ENCODE data around the gene ZFYVE9. TPM values are rescaled to one million over a fixed set of nuclear protein-coding genes. Genes with fewer than 3 reads are reported as not detected.

The ZFYVE9 gene
- total RNA-seq, 1 experiment from 2014 or later: 18.0 TPM

GRCh38 chr1:52122384-52122783 lies 19.5 kb upstream of the ZFYVE9 start:
- ATAC-seq: no peak
- in situ Hi-C loops (cut with HindIII; ENCODE audit: low pct_unique_long_range_greater_than_20kb, low sequenced_read_pairs) (no loop called here), intact Hi-C loops (cut with micrococcal nuclease; ENCODE audit: unreplicated experiment) (no loop called here)
- no TSS peak for BruUV-seq (replicated peaks)
- DNase-seq (ENCODE audit: low read depth, low spot score): no peak
- no peaks in the 10 kb centered on the region for H3K36me3 ChIP-seq (ENCODE audit: control insufficient read depth, insufficient read depth, low read length)
- H3K4me3 ChIP-seq (ENCODE audit: low read depth in 2 of 2, low read length in 2 of 2): no peak overlapping the region
- H3K27me3 ChIP-seq (ENCODE audit: control insufficient read depth, insufficient read depth, low read length): peaks cover 12% of the 10 kb centered on the region
- POLR2A ChIA-PET: no interaction called here
- TF ChIP-seq TCF7L2 (IDR thresholded peaks at IDR 0.05; ENCODE audit: low read depth, low read length) (no peak), SIN3A (IDR thresholded peaks at IDR 0.05; ENCODE audit: borderline replicate concordance, insufficient read depth, low read depth, low read length) (no peak), REST (IDR thresholded peaks at IDR 0.05; ENCODE audit: insufficient read depth in 1 of 2, low read depth in 2 of 2, low read length in 1 of 2) (no peak)
- TF ChIP-seq, protein P1, sequence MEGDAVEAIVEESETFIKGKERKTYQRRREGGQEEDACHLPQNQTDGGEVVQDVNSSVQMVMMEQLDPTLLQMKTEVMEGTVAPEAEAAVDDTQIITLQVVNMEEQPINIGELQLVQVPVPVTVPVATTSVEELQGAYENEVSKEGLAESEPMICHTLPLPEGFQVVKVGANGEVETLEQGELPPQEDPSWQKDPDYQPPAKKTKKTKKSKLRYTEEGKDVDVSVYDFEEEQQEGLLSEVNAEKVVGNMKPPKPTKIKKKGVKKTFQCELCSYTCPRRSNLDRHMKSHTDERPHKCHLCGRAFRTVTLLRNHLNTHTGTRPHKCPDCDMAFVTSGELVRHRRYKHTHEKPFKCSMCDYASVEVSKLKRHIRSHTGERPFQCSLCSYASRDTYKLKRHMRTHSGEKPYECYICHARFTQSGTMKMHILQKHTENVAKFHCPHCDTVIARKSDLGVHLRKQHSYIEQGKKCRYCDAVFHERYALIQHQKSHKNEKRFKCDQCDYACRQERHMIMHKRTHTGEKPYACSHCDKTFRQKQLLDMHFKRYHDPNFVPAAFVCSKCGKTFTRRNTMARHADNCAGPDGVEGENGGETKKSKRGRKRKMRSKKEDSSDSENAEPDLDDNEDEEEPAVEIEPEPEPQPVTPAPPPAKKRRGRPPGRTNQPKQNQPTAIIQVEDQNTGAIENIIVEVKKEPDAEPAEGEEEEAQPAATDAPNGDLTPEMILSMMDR (IDR thresholded peaks at IDR 0.05): no peak
- H3K27ac ChIP-seq (ENCODE audit: low read length): no peak overlapping the region
- no peaks in the 10 kb centered on the region for H3K4me1 ChIP-seq (ENCODE audit: control insufficient read depth, insufficient read depth, low read length)
- H3K9me3 ChIP-seq (ENCODE audit: control insufficient read depth, insufficient read depth, low read depth, low read length): no peaks in the 10 kb centered on the region
- CTCF ChIA-PET: no interaction called here

DNA sequence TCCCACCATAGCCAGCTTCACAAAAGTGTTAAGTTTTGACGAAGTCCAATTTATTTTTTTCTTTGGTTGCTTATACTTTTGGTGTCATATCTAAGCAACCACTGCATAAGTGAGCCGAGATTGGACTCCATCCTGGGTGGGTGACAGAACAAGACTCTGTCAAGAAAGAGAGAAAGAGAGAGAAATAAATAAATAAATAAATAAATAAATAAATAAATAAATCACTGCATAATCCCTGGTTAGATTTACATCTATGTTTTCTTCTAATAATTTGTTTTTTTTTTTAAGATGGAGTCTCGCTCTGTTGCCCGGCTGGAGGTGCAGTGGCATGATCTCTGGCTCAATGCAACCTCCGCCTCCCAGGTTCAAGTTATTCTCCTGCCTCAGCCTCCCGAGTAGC lies 18.3 kb upstream of the ZFYVE9 start:
- no peak overlapping the region for H3K27ac ChIP-seq (ENCODE audit: low read length)
- H3K27me3 ChIP-seq (ENCODE audit: control insufficient read depth, insufficient read depth, low read length): peaks cover 18% of the 10 kb centered on the region
- in situ Hi-C loops (cut with HindIII; ENCODE audit: low pct_unique_long_range_greater_than_20kb, low sequenced_read_pairs): no loop called here
- no peaks in the 10 kb centered on the region for H3K36me3 ChIP-seq (ENCODE audit: control insufficient read depth, insufficient read depth, low read length)
- DNase-seq (ENCODE audit: low read depth, low spot score): no peak
- no peak for ATAC-seq
- TF ChIP-seq, protein P1 (IDR thresholded peaks at IDR 0.05): no peak
- TF ChIP-seq SIN3A (IDR thresholded peaks at IDR 0.05; ENCODE audit: borderline replicate concordance, insufficient read depth, low read depth, low read length) (no peak), POLR2AphosphoS5 (IDR thresholded peaks at IDR 0.05; ENCODE audit: low read depth, low read length) (no peak), TCF7L2 (IDR thresholded peaks at IDR 0.05; ENCODE audit: low read depth, low read length) (no peak)
- BruUV-seq (replicated peaks): no TSS peak
- CTCF ChIA-PET: no interaction called here
- no peaks in the 10 kb centered on the region for H3K9me3 ChIP-seq (ENCODE audit: control insufficient read depth, insufficient read depth, low read depth, low read length)
- no peak overlapping the region for H3K4me3 ChIP-seq (ENCODE audit: low read depth in 2 of 2, low read length in 2 of 2)
- no peaks in the 10 kb centered on the region for H3K4me1 ChIP-seq (ENCODE audit: control insufficient read depth, insufficient read depth, low read length)
- POLR2A ChIA-PET: no interaction called here
- intact Hi-C loops (cut with micrococcal nuclease; ENCODE audit: unreplicated experiment): no loop called here
